ENCODE measurements around the gene KLHDC8A.

DNA sequence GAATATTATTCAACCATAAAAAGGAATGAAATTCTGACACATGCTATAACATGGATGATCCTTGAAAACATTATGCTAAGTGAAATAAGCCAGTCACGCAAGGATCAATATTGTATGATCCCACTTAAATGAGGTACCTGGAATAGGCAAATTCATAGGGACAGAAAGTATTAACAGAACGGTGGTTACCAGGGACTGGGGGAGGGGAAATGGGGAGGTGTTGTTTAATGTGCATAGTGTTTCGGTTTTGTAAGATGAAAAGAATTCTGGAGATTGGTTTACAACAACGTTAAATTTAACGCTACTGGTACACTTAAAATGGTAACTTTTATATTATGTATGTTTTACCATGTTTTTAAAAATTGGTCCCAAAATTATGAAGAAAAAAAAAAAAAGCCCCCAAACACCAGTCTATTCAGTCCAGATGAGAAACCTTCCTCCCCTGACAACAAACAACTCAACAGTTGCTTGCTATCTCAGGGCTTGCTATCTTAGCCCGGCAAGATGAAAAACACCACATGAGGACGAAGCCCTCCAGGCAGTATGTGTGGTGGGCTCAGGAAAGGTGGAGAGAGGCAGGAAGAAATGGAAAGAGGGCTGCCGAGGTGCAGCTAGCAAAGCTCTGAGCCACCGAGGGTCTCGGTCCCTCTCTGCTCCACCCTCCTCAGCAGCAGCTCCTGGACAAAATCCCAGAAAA lies 43.7 kb downstream of the KLHDC8A start:
- TF ChIP-seq, protein P1, sequence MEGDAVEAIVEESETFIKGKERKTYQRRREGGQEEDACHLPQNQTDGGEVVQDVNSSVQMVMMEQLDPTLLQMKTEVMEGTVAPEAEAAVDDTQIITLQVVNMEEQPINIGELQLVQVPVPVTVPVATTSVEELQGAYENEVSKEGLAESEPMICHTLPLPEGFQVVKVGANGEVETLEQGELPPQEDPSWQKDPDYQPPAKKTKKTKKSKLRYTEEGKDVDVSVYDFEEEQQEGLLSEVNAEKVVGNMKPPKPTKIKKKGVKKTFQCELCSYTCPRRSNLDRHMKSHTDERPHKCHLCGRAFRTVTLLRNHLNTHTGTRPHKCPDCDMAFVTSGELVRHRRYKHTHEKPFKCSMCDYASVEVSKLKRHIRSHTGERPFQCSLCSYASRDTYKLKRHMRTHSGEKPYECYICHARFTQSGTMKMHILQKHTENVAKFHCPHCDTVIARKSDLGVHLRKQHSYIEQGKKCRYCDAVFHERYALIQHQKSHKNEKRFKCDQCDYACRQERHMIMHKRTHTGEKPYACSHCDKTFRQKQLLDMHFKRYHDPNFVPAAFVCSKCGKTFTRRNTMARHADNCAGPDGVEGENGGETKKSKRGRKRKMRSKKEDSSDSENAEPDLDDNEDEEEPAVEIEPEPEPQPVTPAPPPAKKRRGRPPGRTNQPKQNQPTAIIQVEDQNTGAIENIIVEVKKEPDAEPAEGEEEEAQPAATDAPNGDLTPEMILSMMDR (IDR thresholded peaks at IDR 0.05), result no peak
- no peak for TF ChIP-seq POLR2A (IDR thresholded peaks at IDR 0.05)
